ENCODE results near the gene COL28A1.

The COL28A1 gene

GRCh38 chr7:7446616-7447015 is 89.1 kb downstream of the COL28A1 start:
- no peak for TF ChIP-seq POLR2A (IDR thresholded peaks at IDR 0.05; ENCODE audit: low read length)

GRCh38 chr7:7443806-7444350 is 91.8 kb downstream of the COL28A1 start:
- no peak for DNase-seq
- TF ChIP-seq POLR2A (IDR thresholded peaks at IDR 0.05; ENCODE audit: low read length), result no peak
- no peak for TF ChIP-seq GATA1 (IDR thresholded peaks at IDR 0.05; ENCODE audit: low read depth, low read length)

More at GRCh38 chr7:7446616-7447015, 89.1 kb downstream of the COL28A1 start:
- DNase-seq, result no peak

- TF ChIP-seq POLR2A (IDR thresholded peaks at IDR 0.05; ENCODE audit: low read length), result no peak
- TF ChIP-seq GATA1 (IDR thresholded peaks at IDR 0.05; ENCODE audit: low read depth, low read length), result no peak
Observed at GRCh38 chr7:7439564-7439963, 96.1 kb downstream of the COL28A1 start.

GRCh38 chr7:7438851-7439250 is 96.8 kb downstream of the COL28A1 start:
- TF ChIP-seq GATA1 (IDR thresholded peaks at IDR 0.05; ENCODE audit: low read depth, low read length) (no peak), POLR2A (IDR thresholded peaks at IDR 0.05; ENCODE audit: low read length) (no peak)
- no peak for DNase-seq

More at GRCh38 chr7:7439564-7439963, 96.1 kb downstream of the COL28A1 start:
- DNase-seq, result no peak

- DNase-seq, result no peak
- no peak for TF ChIP-seq POLR2A (IDR thresholded peaks at IDR 0.05; ENCODE audit: low read length)
- TF ChIP-seq GATA1 (IDR thresholded peaks at IDR 0.05; ENCODE audit: low read depth, low read length), result no peak
Observed at GRCh38 chr7:7435978-7436377, 99.7 kb downstream of the COL28A1 start.

- TF ChIP-seq POLR2A (IDR thresholded peaks at IDR 0.05; ENCODE audit: low read length) (no peak), GATA1 (IDR thresholded peaks at IDR 0.05; ENCODE audit: low read depth, low read length) (no peak)
- DNase-seq, result no peak
Observed at GRCh38 chr7:7434329-7434728, 101.3 kb downstream of the COL28A1 start.

- TF ChIP-seq GATA1 (IDR thresholded peaks at IDR 0.05; ENCODE audit: low read depth, low read length), result no peak
- no peak for TF ChIP-seq POLR2A (IDR thresholded peaks at IDR 0.05; ENCODE audit: low read length)
- no peak for DNase-seq
Observed at GRCh38 chr7:7433811-7434210, 101.9 kb downstream of the COL28A1 start.

GRCh38 chr7:7432979-7433378 is 102.7 kb downstream of the COL28A1 start:
- TF ChIP-seq POLR2A (IDR thresholded peaks at IDR 0.05; ENCODE audit: low read length), result no peak
- TF ChIP-seq GATA1 (IDR thresholded peaks at IDR 0.05; ENCODE audit: low read depth, low read length), result no peak
- no peak for DNase-seq

GRCh38 chr7:7428806-7429205 is 106.9 kb downstream of the COL28A1 start:
- no peak for TF ChIP-seq POLR2A (IDR thresholded peaks at IDR 0.05; ENCODE audit: low read length)
- no peak for TF ChIP-seq GATA1 (IDR thresholded peaks at IDR 0.05; ENCODE audit: low read depth, low read length)
- no peak for DNase-seq

GRCh38 chr7:7427363-7427762 is 108.3 kb downstream of the COL28A1 start:
- TF ChIP-seq GATA1 (IDR thresholded peaks at IDR 0.05; ENCODE audit: low read depth, low read length), result no peak
- no peak for TF ChIP-seq POLR2A (IDR thresholded peaks at IDR 0.05; ENCODE audit: low read length)
- DNase-seq, result no peak

- TF ChIP-seq GATA1 (IDR thresholded peaks at IDR 0.05; ENCODE audit: low read depth, low read length), result no peak
- TF ChIP-seq POLR2A (IDR thresholded peaks at IDR 0.05; ENCODE audit: low read length), result no peak
- no peak for DNase-seq
Observed at GRCh38 chr7:7426676-7427075, 109.0 kb downstream of the COL28A1 start.

- DNase-seq, result no peak
- TF ChIP-seq GATA1 (IDR thresholded peaks at IDR 0.05; ENCODE audit: low read depth, low read length) (no peak), POLR2A (IDR thresholded peaks at IDR 0.05; ENCODE audit: low read length) (no peak)
Observed at GRCh38 chr7:7425321-7425720, 110.4 kb downstream of the COL28A1 start.

GRCh38 chr7:7424151-7424873 is 111.4 kb downstream of the COL28A1 start:
- DNase-seq, result peak; percentile 74 to 79

GRCh38 chr7:7422641-7423040 is 113.0 kb downstream of the COL28A1 start:
- TF ChIP-seq GATA1 (IDR thresholded peaks at IDR 0.05; ENCODE audit: low read depth, low read length) (no peak), POLR2A (IDR thresholded peaks at IDR 0.05; ENCODE audit: low read length) (no peak)

More at GRCh38 chr7:7424151-7424873, 111.4 kb downstream of the COL28A1 start:
- no peak for TF ChIP-seq GATA1 (IDR thresholded peaks at IDR 0.05; ENCODE audit: low read depth, low read length)
- TF ChIP-seq POLR2A (IDR thresholded peaks at IDR 0.05; ENCODE audit: low read length), result no peak

GRCh38 chr7:7421826-7422225 is 113.8 kb downstream of the COL28A1 start:
- DNase-seq, result no peak
- TF ChIP-seq POLR2A (IDR thresholded peaks at IDR 0.05; ENCODE audit: low read length) (no peak), GATA1 (IDR thresholded peaks at IDR 0.05; ENCODE audit: low read depth, low read length) (no peak)

More at GRCh38 chr7:7422641-7423040, 113.0 kb downstream of the COL28A1 start:
- DNase-seq, result no peak

Data from erythroblast (primary cell).